T-helper 1 cell treated with Interleukin-12 subunit alpha and Interleukin-12 subunit beta and Interleukin-4 antibody, amounts not matched to agents 30 ng/mL and 1 ng/mL, for 36 hours (primary cell): ENCODE results near the gene KLF7. TPM values are rescaled to one million over a fixed set of nuclear protein-coding genes. Genes with fewer than 3 reads are reported as not detected.

Experiments used
- intact Hi-C: fragments of 100-400 bp; cut with micrococcal nuclease; formaldehyde crosslinking; loops from one replicate; pipeline ENCODE4 v1.15.1; 2024
- total RNA-seq: library from RNA; stranded (reverse); gene quantifications from 2 replicates; pipeline ENCODE4 v1.2.3, GENCODE V29; 2022

KLF7 gene
- total RNA-seq, 1 donor from 2014 or later = 25.1 TPM

- intact Hi-C loops = loop anchor here (5.0 kb wide), 1 partner anchor 260 kb away; no protein-coding TSS in a partner anchor
These were observed 93.9 kb downstream of the KLF7 start for GRCh38 chr2:207071820-207072219.

- intact Hi-C loops = no loop called here
These were observed 98.3 kb downstream of the KLF7 start for GRCh38 chr2:207067473-207067872.

- intact Hi-C loops = no loop called here
These were observed 98.8 kb downstream of the KLF7 start for GRCh38 chr2:207066791-207067460.

- intact Hi-C loops = no loop called here
These were observed 99.6 kb downstream of the KLF7 start for GRCh38 chr2:207066166-207066565.

GRCh38 chr2:207064128-207064690 lies 101.5 kb downstream of the KLF7 start:
- intact Hi-C loops = no loop called here

GRCh38 chr2:207061181-207061580 lies 104.6 kb downstream of the KLF7 start:
- intact Hi-C loops = no loop called here

- intact Hi-C loops = loop anchor here (2.0 kb wide), 1 partner anchor 76 kb away; no protein-coding TSS in a partner anchor
These were observed 110.5 kb downstream of the KLF7 start for GRCh38 chr2:207055257-207055656.

- intact Hi-C loops = loop anchor here (2.0 kb wide), 1 partner anchor 76 kb away; no protein-coding TSS in a partner anchor
These were observed 111.2 kb downstream of the KLF7 start for GRCh38 chr2:207054521-207054920.

GRCh38 chr2:207051385-207051965 lies 114.3 kb downstream of the KLF7 start:
- intact Hi-C loops = no loop called here

GRCh38 chr2:207049122-207049521 lies 116.6 kb downstream of the KLF7 start:
- intact Hi-C loops = loop anchor here (5.0 kb wide), 1 partner anchor 183 kb away; no protein-coding TSS in a partner anchor

GRCh38 chr2:207048416-207048815 lies 117.3 kb downstream of the KLF7 start:
- intact Hi-C loops = loop anchor here (5.0 kb wide), 1 partner anchor 184 kb away; no protein-coding TSS in a partner anchor

GRCh38 chr2:207046724-207047123 lies 119.0 kb downstream of the KLF7 start:
- intact Hi-C loops = loop anchor here (1.0 to 5.0 kb wide), 6 partner anchors 121 to 427 kb away; no protein-coding TSS in a partner anchor

GRCh38 chr2:207045531-207045930 lies 120.2 kb downstream of the KLF7 start:
- intact Hi-C loops = loop anchor here (5.0 kb wide), 1 partner anchor 187 kb away; no protein-coding TSS in a partner anchor

GRCh38 chr2:207044379-207045362 lies 121.1 kb downstream of the KLF7 start:
- intact Hi-C loops = loop anchor here (5.0 kb wide), 1 partner anchor 188 kb away; no protein-coding TSS in a partner anchor

GRCh38 chr2:207042841-207043240 lies 122.9 kb downstream of the KLF7 start:
- intact Hi-C loops = no loop called here

GRCh38 chr2:207041786-207042554 lies 123.8 kb downstream of the KLF7 start:
- intact Hi-C loops = no loop called here

- intact Hi-C loops = no loop called here
These were observed 124.5 kb downstream of the KLF7 start for GRCh38 chr2:207041279-207041678.

GRCh38 chr2:207040696-207041095 lies 125.1 kb downstream of the KLF7 start:
- intact Hi-C loops = no loop called here

- intact Hi-C loops = no loop called here
These were observed 126.5 kb downstream of the KLF7 start for GRCh38 chr2:207039225-207039624.

GRCh38 chr2:207038299-207038698 lies 127.4 kb downstream of the KLF7 start:
- intact Hi-C loops = no loop called here
